Measurements from ENCODE around the gene LHPP.
A peak's percentile ranks its signal among the peaks of the same experiment; 100 is the strongest.

LHPP gene

DNA sequence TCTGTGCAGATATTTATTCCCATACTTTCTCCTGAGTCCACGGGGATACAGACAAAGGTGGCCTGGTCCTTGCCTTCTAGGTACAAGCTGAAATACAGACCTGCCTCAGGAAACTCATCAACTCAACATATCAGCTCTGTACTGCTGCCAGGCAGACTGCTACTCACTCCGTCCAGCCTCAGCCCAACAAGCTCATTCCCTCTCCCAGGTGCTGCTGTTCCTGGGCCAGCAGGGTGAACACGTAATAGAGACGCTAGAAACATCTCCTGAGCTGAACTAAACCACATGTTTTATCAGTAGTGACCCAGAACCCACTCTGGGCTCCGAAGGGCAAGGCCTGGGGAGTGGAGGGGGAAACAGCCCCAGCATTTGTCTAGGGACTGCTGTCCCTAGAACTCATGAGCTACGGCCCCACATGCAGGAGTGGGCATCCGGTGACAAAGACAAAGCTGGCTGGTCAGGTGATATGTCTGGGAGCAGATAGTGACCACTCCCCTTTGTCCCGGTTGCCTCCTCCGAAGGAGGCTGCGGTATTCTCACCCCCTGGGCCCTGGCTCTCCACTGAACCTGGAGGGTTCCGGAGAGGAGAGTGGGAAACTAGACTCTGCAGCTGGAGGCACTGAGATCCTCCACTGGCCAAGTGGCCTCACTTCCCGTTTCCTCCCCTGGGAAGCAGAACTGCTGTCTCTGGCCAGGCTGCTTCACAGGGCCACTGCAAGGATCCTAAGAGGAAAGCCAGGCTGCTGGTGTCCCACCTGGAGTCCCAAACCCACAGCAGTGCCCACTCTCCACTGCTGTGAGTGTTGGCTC lies 166.4 kb downstream of the LHPP start:
- no peak for DNase-seq (ENCODE audit: low read depth)
- TF ChIP-seq, protein P1, sequence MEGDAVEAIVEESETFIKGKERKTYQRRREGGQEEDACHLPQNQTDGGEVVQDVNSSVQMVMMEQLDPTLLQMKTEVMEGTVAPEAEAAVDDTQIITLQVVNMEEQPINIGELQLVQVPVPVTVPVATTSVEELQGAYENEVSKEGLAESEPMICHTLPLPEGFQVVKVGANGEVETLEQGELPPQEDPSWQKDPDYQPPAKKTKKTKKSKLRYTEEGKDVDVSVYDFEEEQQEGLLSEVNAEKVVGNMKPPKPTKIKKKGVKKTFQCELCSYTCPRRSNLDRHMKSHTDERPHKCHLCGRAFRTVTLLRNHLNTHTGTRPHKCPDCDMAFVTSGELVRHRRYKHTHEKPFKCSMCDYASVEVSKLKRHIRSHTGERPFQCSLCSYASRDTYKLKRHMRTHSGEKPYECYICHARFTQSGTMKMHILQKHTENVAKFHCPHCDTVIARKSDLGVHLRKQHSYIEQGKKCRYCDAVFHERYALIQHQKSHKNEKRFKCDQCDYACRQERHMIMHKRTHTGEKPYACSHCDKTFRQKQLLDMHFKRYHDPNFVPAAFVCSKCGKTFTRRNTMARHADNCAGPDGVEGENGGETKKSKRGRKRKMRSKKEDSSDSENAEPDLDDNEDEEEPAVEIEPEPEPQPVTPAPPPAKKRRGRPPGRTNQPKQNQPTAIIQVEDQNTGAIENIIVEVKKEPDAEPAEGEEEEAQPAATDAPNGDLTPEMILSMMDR (IDR thresholded peaks at IDR 0.05; ENCODE audit: insufficient read depth, low read depth, low read length, missing control alignments), result no peak
- H3K4me3 ChIP-seq (ENCODE audit: low read length), result no peak overlapping the region

DNA sequence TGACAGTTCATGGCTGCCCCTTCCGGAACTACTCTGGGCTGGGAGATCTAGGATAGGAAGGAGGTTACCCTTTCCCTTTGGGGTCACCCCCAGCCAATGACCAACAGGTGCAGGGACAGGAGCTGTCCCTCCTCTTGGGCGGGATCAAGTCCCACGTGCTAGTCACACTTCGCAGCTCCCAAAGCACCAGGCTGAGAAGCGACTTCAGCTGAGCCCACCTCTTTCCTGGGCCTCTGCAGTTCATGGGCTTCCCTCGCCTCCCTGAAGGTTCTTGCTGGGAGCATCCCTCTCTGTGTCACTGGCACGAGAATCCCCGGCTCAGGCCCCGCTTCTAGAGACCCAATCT lies 167.0 kb downstream of the LHPP start:
- no peak overlapping the region for H3K4me3 ChIP-seq (ENCODE audit: low read length)
- no peak for DNase-seq (ENCODE audit: low read depth)
- TF ChIP-seq, protein P1 (IDR thresholded peaks at IDR 0.05; ENCODE audit: insufficient read depth, low read depth, low read length, missing control alignments), result no peak

DNA sequence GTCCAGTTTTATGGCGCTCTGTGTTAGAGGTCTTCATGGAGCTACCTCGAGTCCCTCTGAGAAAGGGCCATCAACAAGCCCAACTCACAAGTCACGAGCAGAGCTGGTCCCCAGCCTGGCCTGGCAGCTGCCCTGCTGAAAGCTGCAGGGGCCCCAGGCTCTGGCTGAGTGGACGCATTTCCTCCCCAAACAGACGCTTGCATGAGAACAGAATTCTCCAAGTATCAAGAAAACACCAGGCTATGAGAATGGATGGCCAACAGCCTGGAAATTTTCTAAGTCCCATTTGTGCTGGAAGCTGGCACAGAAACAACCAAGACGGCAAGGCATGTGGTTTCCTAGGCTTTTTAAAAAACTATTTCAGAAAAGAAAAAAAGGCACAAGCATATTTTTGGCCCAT lies 167.8 kb downstream of the LHPP start:
- H3K4me3 ChIP-seq (ENCODE audit: low read length), result no peak overlapping the region

DNA sequence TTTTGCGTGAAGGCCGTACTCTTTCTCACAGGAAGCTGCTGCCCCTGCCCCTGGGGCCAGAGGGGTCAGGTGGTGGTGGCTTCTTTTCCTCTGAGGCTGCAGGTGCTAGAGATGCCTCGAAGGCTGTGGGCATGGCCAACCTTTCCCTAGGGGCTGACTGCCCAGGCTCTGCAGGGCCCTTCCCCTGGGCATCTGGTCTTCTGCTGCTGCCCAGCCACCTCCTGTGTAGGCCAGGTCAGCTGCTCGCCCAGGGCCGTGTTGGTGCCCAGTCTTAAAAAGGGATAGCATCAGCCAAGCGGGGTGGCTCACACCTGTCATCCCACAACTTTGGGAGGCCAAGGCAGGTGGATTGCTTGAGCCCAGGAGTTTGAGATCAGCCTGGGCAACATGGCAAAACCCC lies 168.2 kb downstream of the LHPP start:
- TF ChIP-seq, protein P1 (IDR thresholded peaks at IDR 0.05; ENCODE audit: insufficient read depth, low read depth, low read length, missing control alignments), result no peak

More for the DNA sequence above, 167.8 kb downstream of the LHPP start:
- TF ChIP-seq, protein P1 (IDR thresholded peaks at IDR 0.05; ENCODE audit: insufficient read depth, low read depth, low read length, missing control alignments), result no peak
- DNase-seq (ENCODE audit: low read depth), result no peak

DNA sequence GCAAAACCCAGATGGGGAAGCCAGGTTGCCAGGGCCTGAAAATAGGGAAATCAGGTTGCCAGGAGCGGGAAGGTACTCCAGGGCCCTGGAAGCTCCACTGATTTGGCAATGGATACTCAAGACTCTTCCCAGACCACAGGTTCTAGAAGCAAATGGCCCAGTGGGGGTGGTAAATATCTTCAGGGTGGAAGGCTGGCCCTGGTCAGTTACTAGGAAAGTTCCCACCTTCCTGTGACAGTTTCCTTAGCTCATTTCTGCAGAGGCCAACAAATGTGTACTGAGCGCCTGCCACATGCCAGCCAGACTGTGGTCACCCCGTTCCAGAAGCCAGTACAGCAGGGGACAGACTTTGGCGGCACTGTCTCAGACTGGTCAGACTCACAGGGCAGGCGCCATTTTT lies 168.9 kb downstream of the LHPP start:
- TF ChIP-seq, protein P1 (IDR thresholded peaks at IDR 0.05; ENCODE audit: insufficient read depth, low read depth, low read length, missing control alignments), result no peak
- no peak for DNase-seq (ENCODE audit: low read depth)
- H3K4me3 ChIP-seq (ENCODE audit: low read length), result no peak overlapping the region

More for the DNA sequence above, 168.2 kb downstream of the LHPP start:
- no peak overlapping the region for H3K4me3 ChIP-seq (ENCODE audit: low read length)
- no peak for DNase-seq (ENCODE audit: low read depth)

DNA sequence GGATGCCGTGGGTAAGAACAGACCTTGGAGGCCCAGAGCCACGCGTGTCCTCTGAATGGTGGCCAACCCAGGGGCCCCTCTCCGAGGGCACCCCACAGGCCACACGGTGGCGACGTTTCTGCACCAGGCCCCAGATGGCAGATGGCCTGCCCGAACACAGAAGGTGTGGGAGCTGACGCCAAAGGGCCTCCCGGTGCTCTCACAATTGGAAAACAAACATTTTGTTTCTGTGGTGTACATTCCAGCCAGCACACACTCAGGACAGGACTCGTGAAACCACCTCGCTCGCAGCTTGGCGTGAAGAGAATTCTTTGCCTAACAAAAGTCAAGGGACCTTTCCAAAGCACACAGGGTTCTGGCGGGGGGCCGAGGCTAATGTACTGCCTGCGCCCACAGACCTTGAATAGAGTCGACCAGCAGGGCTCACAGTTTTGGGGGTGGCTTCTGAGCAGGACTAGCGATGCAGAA lies 170.5 kb downstream of the LHPP start:
- TF ChIP-seq, protein P1 (IDR thresholded peaks at IDR 0.05; ENCODE audit: insufficient read depth, low read depth, low read length, missing control alignments), result peak; percentile 59
- DNase-seq (ENCODE audit: low read depth), result peak; percentile 81
- H3K4me3 ChIP-seq (ENCODE audit: low read length), result peak overlapping the region; percentile 14

DNA sequence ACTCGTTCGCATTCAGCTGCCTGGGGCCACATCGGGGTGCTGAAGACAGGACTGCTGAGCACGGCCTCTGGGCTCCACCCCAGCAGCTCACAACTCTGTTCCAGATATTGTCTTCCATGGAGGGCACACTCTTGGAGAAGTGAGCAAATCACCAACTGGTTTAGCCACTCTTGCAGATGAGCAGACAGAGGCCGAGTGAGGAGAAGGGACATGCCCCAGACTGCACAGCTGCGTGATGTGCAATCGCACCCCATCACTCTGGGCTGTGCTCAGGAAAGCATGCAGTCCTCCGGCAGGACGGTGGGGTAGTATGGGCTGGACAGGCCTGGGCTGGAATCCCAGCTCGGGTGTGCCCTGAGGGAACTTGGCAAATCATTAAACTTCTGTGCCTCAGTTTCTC lies 170.9 kb downstream of the LHPP start:
- H3K4me3 ChIP-seq (ENCODE audit: low read length), result peak overlapping the region; percentile 14
- TF ChIP-seq, protein P1 (IDR thresholded peaks at IDR 0.05; ENCODE audit: insufficient read depth, low read depth, low read length, missing control alignments), result no peak
- DNase-seq (ENCODE audit: low read depth), result peak; percentile 96
